SU-DHL-6 (cell line): Measurements from ENCODE around the gene RBM44.

ENCODE experiments used
- H2AFZ ChIP-seq: fragments of 200-600 bp; sonication (generic); 2 replicates; pipeline ENCODE4 v1.6.1; 2014; ENCODE audit warnings: low read depth, mild to moderate bottlenecking, moderate library complexity, mixed read lengths, antibody characterized with exemption, low read length; ENCODE audit not compliant: severe bottlenecking
- H3F3A ChIP-seq: fragments of 200-600 bp; shearing (Covaris generic); 2 replicates; pipeline ENCODE4 v1.6.0; 2016; ENCODE audit warnings: antibody characterized with exemption, mild to moderate bottlenecking; ENCODE audit not compliant: insufficient read depth
- H3K27ac ChIP-seq: fragments of 200-600 bp; sonication (generic); 2 replicates; pipeline ENCODE4 v1.5.1; 2016; ENCODE audit warnings: low read depth, mild to moderate bottlenecking, low read length, moderate library complexity, mixed read lengths
- H3K27me3 ChIP-seq: fragments of 200-600 bp; sonication (generic), shearing (Covaris generic); 2 replicates; pipeline ENCODE4 v1.6.0; 2014; ENCODE audit warnings: mild to moderate bottlenecking, low read length
- H3K36me3 ChIP-seq: fragments of 200-600 bp; sonication (generic); 2 replicates; pipeline ENCODE4 v1.6.1; 2014; ENCODE audit warnings: mild to moderate bottlenecking, low read length, mixed read lengths
- H3K4me2 ChIP-seq: fragments of 300-600, 200-600 bp; shearing (Covaris generic), sonication (generic); 2 replicates; pipeline ENCODE4 v1.6.0; 2014; ENCODE audit warnings: low read length, low read depth, mild to moderate bottlenecking; ENCODE audit not compliant: poor library complexity, severe bottlenecking
- H3K4me3 ChIP-seq: fragments of 200-600 bp; sonication (generic); 2 replicates; pipeline ENCODE4 v1.5.1; 2014; ENCODE audit warnings: antibody characterized with exemption, low read length, mild to moderate bottlenecking, mixed read lengths; ENCODE audit not compliant: insufficient read depth, poor library complexity, severe bottlenecking
- H3K79me2 ChIP-seq: fragments of 200-600 bp; sonication (generic); 2 replicates; pipeline ENCODE4 v1.6.1; 2014; ENCODE audit warnings: mild to moderate bottlenecking, low read length, moderate library complexity; ENCODE audit not compliant: insufficient read depth
- H3K9ac ChIP-seq: fragments of 200-600 bp; sonication (generic); 2 replicates; pipeline ENCODE4 v1.7.0; 2014; ENCODE audit warnings: mild to moderate bottlenecking, low read length
- H3K9me2 ChIP-seq: fragments of 200-600 bp; sonication (generic); replicated peaks from 2 replicates; pipeline ENCODE4 v1.6.1; 2014; ENCODE audit warnings: low read length; ENCODE audit not compliant: insufficient read depth
- H3K9me3 ChIP-seq: fragments of 200-600 bp; sonication (generic); 2 replicates; pipeline ENCODE4 v1.6.1; 2014; ENCODE audit warnings: low read length, mixed read lengths; ENCODE audit not compliant: insufficient read depth
- H4K20me1 ChIP-seq: fragments of 200-600 bp; sonication (generic); 2 replicates; pipeline ENCODE4 v1.6.1; 2014; ENCODE audit warnings: low read depth, mild to moderate bottlenecking, antibody characterized with exemption, low read length, moderate library complexity, mixed read lengths
- CTCF ChIP-seq: fragments of 200-600 bp; sonication (generic); IDR thresholded peaks from one replicate; pipeline ENCODE4 v1.5.1; 2017; ENCODE audit warnings: antibody characterized with exemption, mild to moderate bottlenecking, low read length, moderate library complexity; ENCODE audit not compliant: insufficient read depth, poor library complexity, severe bottlenecking
- EZH2phosphoT487 ChIP-seq: fragments of 200-600 bp; sonication (generic), shearing (Covaris generic); conservative IDR thresholded peaks from 2 replicates; pipeline ENCODE4 v1.6.1; 2018; ENCODE audit warnings: mild to moderate bottlenecking, antibody characterized with exemption, low read length, moderate library complexity, mixed read lengths

The RBM44 gene

GRCh38 chr2:237819231-237819630 is 20.7 kb downstream of the RBM44 start:
- H3K79me2 ChIP-seq = no peaks in the 10 kb centered on the region
- H3K4me3 ChIP-seq = no peak overlapping the region
- no peaks in the 10 kb centered on the region for H3K27me3 ChIP-seq
- H3K27ac ChIP-seq = no peak overlapping the region
- H3K9me3 ChIP-seq = no peaks in the 10 kb centered on the region
- no peak overlapping the region for H3K9ac ChIP-seq
- H4K20me1 ChIP-seq = no peaks in the 10 kb centered on the region
- no peaks in the 10 kb centered on the region for H3F3A ChIP-seq
- H2AFZ ChIP-seq = no peak overlapping the region
- H3K36me3 ChIP-seq = no peaks in the 10 kb centered on the region
- H3K9me2 ChIP-seq = no peaks in the 10 kb centered on the region
- no peak overlapping the region for H3K4me2 ChIP-seq
- TF ChIP-seq EZH2phosphoT487 (no peak), CTCF (no peak)

DNA sequence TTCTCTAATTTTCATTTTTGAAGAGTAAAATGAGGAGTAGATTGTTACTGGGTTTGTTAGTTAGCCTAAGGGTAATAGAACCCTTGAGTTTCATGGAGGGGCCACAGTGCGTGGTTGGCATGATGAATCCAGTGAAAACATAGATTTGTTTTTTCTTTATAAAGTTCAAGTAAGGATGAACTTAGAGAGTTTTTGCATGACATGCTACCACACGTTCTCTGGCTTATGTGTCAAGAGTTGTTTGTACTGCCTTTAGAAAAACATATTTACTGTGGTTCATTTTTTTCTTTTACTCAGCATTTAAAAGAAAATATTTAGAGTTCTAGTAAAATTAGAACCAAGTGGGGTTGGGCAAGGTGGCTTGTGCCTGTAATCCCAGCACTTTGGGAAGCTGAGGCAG is 21.8 kb downstream of the RBM44 start:
- Histone ChIP-seq H4K20me1 (no peaks in the 10 kb centered on the region), H3K36me3 (no peaks in the 10 kb centered on the region), H2AFZ (no peak overlapping the region), H3K4me3 (no peak overlapping the region), H3K79me2 (no peaks in the 10 kb centered on the region), H3K4me2 (no peak overlapping the region), H3K27ac (no peak overlapping the region), H3F3A (no peaks in the 10 kb centered on the region), H3K9me3 (no peaks in the 10 kb centered on the region), H3K27me3 (no peaks in the 10 kb centered on the region), H3K9ac (no peak overlapping the region), H3K9me2 (no peaks in the 10 kb centered on the region)
- TF ChIP-seq EZH2phosphoT487 = no peak
- no peak for TF ChIP-seq CTCF

DNA sequence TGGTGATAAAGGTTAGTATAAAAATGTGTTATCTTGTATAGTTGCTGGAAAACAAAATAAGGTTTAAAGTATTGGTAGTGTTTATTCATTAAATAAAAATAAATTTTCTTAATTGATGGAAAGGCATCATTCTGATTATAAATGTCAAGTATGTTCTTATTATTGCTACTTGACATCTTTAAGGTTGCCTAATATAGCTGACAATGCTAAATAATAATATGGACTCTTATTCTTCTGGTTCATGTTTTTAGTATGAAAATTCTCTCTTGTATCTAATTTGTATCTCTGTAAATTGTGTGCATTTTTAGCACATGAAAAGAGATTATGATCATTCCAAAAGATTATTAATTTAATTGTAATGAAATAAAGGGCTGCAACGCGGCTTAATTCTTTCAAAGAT is 25.0 kb downstream of the RBM44 start:
- Histone ChIP-seq H3K4me2 (no peak overlapping the region), H3K9ac (no peak overlapping the region), H3K27ac (no peak overlapping the region), H3F3A (no peaks in the 10 kb centered on the region), H3K9me3 (no peaks in the 10 kb centered on the region), H3K27me3 (no peaks in the 10 kb centered on the region), H3K9me2 (no peaks in the 10 kb centered on the region), H3K36me3 (no peaks in the 10 kb centered on the region), H4K20me1 (no peaks in the 10 kb centered on the region), H3K4me3 (no peak overlapping the region), H2AFZ (no peak overlapping the region), H3K79me2 (no peaks in the 10 kb centered on the region)
- TF ChIP-seq CTCF (no peak), EZH2phosphoT487 (no peak)

DNA sequence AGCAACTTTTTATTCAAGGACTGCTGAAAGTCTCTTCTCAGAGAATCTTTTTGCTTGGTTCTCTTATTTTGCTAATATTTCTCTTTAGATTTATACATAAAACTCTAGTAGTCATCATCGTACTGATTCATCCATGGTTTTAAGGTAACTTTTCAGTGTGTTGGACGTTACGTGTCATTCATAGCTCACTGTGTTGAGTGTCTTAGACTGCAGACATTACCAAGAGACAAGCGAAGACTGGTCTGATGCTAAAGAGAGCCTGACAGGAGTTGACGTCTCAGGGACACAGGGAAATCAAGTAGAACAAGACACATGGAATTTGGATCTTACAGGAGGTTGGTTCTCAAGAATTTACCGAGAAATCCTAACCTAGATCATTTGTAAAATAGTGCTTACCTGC is 25.5 kb downstream of the RBM44 start:
- Histone ChIP-seq H3K4me3 (no peak overlapping the region), H3K4me2 (no peak overlapping the region), H3F3A (no peaks in the 10 kb centered on the region), H3K9ac (no peak overlapping the region), H3K27me3 (no peaks in the 10 kb centered on the region), H3K36me3 (no peaks in the 10 kb centered on the region), H3K79me2 (no peaks in the 10 kb centered on the region), H3K9me3 (no peaks in the 10 kb centered on the region), H2AFZ (no peak overlapping the region), H3K27ac (no peak overlapping the region), H3K9me2 (no peaks in the 10 kb centered on the region), H4K20me1 (no peaks in the 10 kb centered on the region)
- TF ChIP-seq CTCF (no peak), EZH2phosphoT487 (no peak)
